PFSK-1 (cell line): ENCODE data around the gene TAOK3.

Source experiments
- FOXP2 ChIP-seq: optimal IDR thresholded peaks from 2 replicates; pipeline ENCODE3; 2011; ENCODE audit warnings: borderline replicate concordance, control low read depth, inconsistent platforms; ENCODE audit not compliant: insufficient read depth; ENCODE audit errors: extremely low read length, extremely low read depth
- POLR2AphosphoS5 ChIP-seq: IDR thresholded peaks from 2 replicates; pipeline ENCODE4 v1.6.1; 2012; ENCODE audit warnings: low read depth, mild to moderate bottlenecking, control low read depth, low read length, moderate library complexity
- SIN3A ChIP-seq: IDR thresholded peaks from 2 replicates; pipeline ENCODE4 v1.6.1; 2012; ENCODE audit warnings: mild to moderate bottlenecking, low read length, moderate library complexity, borderline replicate concordance; ENCODE audit not compliant: insufficient read depth
- TAF1 ChIP-seq: IDR thresholded peaks from 2 replicates; pipeline ENCODE4 v1.6.1; 2012; ENCODE audit warnings: low read length, control low read depth, borderline replicate concordance; ENCODE audit not compliant: insufficient read depth
- TF ChIP-seq, protein P1 (sequence below), 2 experiments: IDR thresholded peaks; 2 replicates each; pipeline versions ENCODE4 v1.6.1 to v1.8.0; 2011 to 2012; ENCODE audit warnings: low read depth in 2 of 2, low read length in 2 of 2, control low read depth in 1 of 2, inconsistent platforms in 1 of 2, mild to moderate bottlenecking in 1 of 2, moderate library complexity in 1 of 2; ENCODE audit not compliant: insufficient read depth in 1 of 2

GRCh38 chr12:118183155-118183554, 189.6 kb downstream of the TAOK3 start:
- TF ChIP-seq, protein P1, sequence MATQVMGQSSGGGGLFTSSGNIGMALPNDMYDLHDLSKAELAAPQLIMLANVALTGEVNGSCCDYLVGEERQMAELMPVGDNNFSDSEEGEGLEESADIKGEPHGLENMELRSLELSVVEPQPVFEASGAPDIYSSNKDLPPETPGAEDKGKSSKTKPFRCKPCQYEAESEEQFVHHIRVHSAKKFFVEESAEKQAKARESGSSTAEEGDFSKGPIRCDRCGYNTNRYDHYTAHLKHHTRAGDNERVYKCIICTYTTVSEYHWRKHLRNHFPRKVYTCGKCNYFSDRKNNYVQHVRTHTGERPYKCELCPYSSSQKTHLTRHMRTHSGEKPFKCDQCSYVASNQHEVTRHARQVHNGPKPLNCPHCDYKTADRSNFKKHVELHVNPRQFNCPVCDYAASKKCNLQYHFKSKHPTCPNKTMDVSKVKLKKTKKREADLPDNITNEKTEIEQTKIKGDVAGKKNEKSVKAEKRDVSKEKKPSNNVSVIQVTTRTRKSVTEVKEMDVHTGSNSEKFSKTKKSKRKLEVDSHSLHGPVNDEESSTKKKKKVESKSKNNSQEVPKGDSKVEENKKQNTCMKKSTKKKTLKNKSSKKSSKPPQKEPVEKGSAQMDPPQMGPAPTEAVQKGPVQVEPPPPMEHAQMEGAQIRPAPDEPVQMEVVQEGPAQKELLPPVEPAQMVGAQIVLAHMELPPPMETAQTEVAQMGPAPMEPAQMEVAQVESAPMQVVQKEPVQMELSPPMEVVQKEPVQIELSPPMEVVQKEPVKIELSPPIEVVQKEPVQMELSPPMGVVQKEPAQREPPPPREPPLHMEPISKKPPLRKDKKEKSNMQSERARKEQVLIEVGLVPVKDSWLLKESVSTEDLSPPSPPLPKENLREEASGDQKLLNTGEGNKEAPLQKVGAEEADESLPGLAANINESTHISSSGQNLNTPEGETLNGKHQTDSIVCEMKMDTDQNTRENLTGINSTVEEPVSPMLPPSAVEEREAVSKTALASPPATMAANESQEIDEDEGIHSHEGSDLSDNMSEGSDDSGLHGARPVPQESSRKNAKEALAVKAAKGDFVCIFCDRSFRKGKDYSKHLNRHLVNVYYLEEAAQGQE (IDR thresholded peaks at IDR 0.05; ENCODE audit: insufficient read depth in 1 of 2, low read depth in 2 of 2, low read length in 2 of 2) = no peak
- no peak for TF ChIP-seq TAF1
- no peak for TF ChIP-seq SIN3A
- TF ChIP-seq POLR2AphosphoS5 = no peak
- no peak for TF ChIP-seq FOXP2
